ENCODE results near the gene DUSP1. TPM values are rescaled to one million over a fixed set of nuclear protein-coding genes. Genes with fewer than 3 reads are reported as not detected.

Gene DUSP1
- total and polyA plus RNA-seq, 9 of the 15 experiments (the other 6 are each of a cell fraction or from before 2014, with no cell fraction given): 2.1 to 14.2 (median 8.5) TPM

GRCh38 chr5:172816925-172817562 is 46.0 kb upstream of the DUSP1 start (continued):
- TF ChIP-seq RREB1 (CRISPR knock-in tag; IDR thresholded peaks at IDR 0.05) (no peak), USF2 (CRISPR knock-in tag; IDR thresholded peaks at IDR 0.05) (no peak), MXI1 (IDR thresholded peaks at IDR 0.05; ENCODE audit: low read depth, low read length) (no peak), RHOXF2B (CRISPR knock-in tag; conservative IDR thresholded peaks at IDR 0.05) (no peak), EP400 (IDR thresholded peaks at IDR 0.05) (no peak), ZBTB2 (IDR thresholded peaks at IDR 0.05) (no peak), NFRKB (IDR thresholded peaks at IDR 0.05; ENCODE audit: low read depth) (no peak), EZH2 (IDR thresholded peaks at IDR 0.05; ENCODE audit: borderline replicate concordance, low read depth, low read length) (no peak), ZNF134 (CRISPR knock-in tag; conservative IDR thresholded peaks at IDR 0.05) (no peak), FOXK2 (conservative IDR thresholded peaks at IDR 0.05 in 1 of 2, IDR thresholded peaks at IDR 0.05 in 1 of 2; ENCODE audit: low read depth in 2 of 2) (no peak), ZNF696 (CRISPR knock-in tag; conservative IDR thresholded peaks at IDR 0.05) (no peak), MLX (CRISPR knock-in tag; conservative IDR thresholded peaks at IDR 0.05) (no peak), NR2F6 (CRISPR knock-in tag; IDR thresholded peaks at IDR 0.05) (no peak), XRCC5 (IDR thresholded peaks at IDR 0.05; ENCODE audit: low read depth, low read length) (no peak), HDAC6 (IDR thresholded peaks at IDR 0.05; ENCODE audit: low read depth, low read length) (no peak), TSC22D4 (tag; IDR thresholded peaks at IDR 0.05) (no peak), PHF21A (IDR thresholded peaks at IDR 0.05; ENCODE audit: borderline replicate concordance, low read depth) (no peak), PKNOX1 (IDR thresholded peaks at IDR 0.05) (no peak), STAG1 (CRISPR knock-in tag; IDR thresholded peaks at IDR 0.05; ENCODE audit: borderline replicate concordance) (no peak)
